GM21723 (cell line): ENCODE data around the gene MGAT4C.

ENCODE experiments used
- ATAC-seq: cut with Tn5 transposase; IDR thresholded peaks from one replicate; pipeline ENCODE4 v1.9.1; 2021; ENCODE audit warnings: mild to moderate bottlenecking, moderate library complexity; ENCODE audit not compliant: unreplicated experiment

MGAT4C gene

DNA sequence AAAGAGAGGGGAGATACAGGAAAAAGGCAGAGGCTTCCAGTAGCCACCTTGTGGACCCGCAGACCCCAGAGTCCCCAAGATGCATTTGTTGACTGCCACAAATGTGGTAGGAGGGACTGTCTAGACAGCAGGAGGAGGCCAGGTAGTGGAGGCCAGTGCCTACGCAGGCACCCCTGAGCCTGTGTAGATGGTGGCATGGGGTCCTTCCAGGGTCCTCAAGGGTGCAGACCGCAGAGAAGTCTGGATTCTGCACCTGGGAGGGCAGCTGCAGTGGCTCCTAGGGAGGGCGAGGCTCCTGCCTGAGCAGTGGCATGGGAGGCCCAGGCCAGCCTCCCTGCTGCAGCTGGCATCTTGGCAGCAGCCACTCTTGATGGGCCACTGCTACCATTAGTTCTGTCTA is 262.4 kb downstream of the MGAT4C start:
- no peak for ATAC-seq

DNA sequence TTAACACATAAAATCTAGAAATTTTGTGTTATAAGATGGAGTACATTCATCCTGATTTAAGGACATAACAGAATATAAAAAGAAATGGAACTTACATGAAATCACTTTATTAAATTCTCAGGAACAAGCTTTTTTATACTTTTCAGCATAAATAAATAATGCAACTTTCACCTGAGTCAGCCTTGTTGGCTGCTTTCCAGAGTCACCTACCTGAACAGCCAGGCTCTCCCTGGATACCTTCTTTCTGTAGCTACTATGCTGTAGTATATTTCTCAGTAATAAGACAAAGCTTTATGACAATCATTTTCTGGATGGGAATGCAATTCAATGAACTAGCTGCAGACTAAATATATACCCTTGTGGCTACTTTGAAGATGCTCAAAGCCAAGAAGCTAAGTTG is 270.2 kb downstream of the MGAT4C start:
- ATAC-seq, result no peak

DNA sequence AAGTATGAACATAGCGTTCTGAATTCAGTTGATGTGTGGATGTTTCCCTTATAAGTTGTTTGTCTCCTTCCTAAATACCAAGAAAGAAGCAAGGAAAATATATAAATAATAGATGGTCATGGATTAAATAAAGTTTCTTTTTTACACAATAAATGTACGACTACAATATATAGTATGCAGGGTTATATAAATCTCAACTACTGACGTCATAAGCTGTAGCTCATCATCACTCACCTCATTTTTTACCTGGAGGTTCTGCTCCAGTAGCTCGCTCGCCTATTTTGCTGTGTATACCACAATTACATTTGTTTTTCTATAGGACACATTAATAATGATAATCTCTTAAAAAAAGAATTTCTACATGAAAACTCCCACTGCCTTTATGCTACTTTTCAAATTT is 272.6 kb downstream of the MGAT4C start:
- ATAC-seq, result no peak

DNA sequence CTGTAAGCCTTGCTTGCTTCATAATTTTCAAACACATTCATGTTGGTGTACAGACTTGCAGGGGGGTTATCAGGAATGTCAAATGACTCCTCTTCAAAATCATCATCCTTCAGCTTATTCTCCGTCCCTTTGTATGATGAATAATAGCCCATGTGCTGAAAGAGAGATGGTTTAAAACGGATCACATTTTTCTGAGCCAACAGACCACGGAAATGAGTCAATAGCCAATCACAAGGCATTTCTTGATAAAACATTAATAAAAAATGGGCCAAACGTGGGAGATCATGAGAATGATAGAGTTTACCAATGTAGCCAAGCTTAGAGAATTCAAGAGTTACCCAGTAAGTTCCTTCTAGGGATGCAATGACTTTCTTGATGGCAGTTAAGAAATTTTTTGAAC is 276.6 kb downstream of the MGAT4C start:
- ATAC-seq, result no peak

DNA sequence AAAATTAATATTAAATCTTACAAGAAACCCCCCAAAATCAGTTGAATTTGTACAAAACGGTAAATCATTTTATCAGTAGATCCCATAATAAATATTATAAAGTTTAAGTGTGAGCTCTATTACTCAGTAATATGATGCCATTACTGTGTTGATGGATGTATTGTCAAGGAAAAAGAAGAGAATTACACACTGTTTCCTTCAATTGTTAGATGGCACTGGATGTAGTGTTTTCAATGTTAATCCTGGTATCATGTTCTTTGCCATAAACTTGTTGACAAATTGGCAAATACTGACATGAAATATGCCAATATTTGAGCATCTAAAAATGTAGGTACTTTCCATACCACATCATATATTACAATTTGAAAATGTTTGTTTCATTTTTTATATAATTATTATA is 280.5 kb downstream of the MGAT4C start:
- ATAC-seq, result no peak

DNA sequence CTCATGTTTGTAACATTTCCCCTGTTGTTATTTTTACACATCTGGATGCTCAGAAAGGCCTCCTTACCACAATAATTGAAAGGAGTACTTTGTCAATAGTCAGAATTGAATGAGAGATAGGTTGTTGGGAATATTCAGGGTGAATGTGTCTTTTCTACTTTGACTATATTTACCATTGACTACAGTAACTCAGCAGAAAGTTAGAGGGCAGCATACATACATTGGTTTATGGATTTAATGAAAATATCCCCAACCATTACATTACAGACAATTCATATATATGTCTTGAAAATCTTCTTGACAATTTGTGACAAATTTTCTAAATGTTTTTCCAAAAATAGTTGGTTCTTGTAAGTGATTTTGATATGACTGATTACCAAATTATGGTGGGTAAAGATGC is 284.4 kb downstream of the MGAT4C start:
- ATAC-seq, result no peak

DNA sequence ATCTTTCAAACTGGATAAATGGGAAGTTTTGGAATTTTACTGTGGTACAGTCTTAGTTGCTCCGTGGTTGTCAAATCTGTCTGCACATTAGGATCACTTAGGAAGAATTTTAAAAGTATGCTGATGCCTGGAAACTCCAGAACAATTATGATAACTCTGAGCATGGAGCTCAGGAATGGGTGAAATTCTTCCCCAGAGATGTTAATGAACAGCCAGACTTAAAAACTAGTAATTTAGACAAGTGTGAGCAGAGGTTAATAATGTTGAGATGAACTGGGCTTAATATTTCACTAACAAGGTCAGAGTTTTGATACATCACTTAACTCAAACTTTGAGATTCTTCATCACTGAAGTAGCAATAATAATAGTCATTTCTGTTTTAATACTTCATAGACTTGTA is 287.6 kb downstream of the MGAT4C start:
- no peak for ATAC-seq

DNA sequence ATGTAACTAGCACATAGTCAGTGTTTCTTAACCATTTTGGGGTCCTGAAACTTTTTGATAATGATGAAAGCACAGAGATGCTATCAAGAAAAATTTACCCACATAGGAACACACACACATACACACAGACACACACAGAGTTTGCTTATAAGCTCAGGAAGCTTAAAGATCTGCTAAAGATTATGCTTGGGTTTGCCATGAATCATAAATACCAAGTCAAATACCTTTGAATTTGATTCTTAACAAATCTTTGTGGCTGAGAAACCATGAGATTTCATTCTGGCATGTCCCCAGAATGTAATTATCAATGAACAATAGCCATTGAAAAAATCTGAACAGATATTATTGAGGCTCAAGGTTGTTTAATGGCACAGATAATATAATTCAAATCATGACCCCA is 292.9 kb downstream of the MGAT4C start:
- no peak for ATAC-seq

DNA sequence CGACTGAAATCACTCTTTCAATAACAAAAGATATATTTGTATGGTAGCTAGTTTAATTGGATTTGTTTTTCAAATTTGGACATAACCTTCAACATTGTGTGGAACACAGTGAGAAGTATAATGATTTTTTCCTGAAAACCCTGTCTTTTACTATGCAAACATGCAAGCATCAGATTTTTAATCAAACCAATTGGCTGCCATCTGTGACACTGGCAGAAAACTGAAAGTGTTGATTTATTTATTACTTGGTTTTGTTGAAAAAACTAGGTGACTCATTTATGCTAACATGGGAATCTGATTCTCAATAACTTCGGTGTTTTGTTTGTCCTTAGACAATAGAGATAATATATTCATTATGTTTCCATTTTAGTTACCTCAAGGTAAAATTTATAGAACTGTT is 300.1 kb downstream of the MGAT4C start:
- ATAC-seq, result no peak

DNA sequence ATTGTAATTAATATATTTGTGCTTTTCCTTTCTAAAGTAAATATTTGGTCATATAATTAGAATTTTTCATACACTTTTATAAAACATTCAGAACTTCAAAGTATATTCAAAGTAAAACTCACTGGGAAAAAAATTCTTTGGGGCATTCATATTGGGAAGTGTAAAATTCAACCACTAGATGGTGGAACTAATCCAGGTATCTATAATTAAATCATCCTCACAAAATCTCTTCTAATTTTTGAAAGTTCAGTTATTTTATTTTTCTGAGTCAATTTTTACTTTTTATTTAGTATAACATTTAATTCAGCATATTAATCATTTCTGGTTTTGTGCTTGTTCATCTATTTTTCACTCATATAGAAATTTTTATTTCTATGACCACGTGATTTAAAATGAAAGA is 301.1 kb downstream of the MGAT4C start:
- ATAC-seq, result no peak

DNA sequence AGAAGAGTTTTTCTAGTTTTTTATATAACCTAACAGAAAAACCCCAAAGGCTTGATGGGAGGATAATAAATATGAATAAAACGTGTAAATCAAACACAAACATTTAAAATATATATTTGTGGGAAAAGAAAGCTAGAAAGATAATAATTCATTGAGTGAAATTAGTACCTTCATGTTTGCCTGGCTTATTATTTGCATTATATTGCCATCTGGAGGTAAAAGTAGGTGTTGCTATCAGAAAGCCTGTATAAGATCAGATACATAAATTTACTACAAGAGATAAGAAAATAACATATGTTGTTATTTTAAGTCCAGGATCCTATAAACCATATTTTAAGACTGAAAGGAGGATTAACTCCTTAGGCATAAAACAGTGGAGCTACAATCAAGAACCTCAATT is 304.4 kb downstream of the MGAT4C start:
- no peak for ATAC-seq

DNA sequence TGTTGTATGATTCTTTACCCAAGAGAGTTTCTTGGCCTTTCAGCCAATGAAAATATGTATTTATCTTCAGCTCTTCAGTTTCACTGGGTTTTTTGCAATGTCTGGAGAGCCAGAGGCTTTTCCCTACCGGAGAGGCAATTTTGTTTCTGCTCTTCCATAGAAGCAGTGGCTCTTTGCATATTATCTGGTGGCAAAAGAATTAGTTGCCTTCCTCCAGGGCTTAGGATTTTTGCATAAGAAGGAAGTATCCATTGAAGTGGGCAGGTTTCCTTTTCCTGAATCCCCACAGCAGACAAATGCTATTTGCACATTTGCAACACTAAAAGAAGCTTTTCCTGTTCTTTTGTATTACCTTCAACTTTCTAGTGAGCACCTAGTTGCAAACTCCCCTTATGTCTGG is 306.9 kb downstream of the MGAT4C start:
- ATAC-seq, result no peak

DNA sequence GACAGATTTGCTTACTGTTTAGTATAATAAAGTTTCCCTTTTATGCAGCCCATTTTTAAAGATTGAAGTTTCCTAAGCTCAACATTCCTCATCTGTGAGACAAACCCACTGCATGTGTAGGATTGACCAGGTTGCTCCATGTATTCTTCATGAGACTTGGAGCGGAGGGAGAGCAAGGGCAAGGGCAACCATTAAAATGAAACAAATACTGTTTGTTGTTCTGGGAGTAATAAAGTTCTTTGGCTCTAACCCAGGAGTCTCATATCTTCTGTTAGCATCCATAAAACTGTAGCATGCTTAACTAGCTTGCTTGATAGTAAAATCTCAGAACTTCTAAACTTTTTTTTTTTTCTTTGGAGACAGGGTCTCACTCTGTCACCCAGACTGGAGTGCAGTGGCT is 307.9 kb downstream of the MGAT4C start:
- ATAC-seq, result no peak

DNA sequence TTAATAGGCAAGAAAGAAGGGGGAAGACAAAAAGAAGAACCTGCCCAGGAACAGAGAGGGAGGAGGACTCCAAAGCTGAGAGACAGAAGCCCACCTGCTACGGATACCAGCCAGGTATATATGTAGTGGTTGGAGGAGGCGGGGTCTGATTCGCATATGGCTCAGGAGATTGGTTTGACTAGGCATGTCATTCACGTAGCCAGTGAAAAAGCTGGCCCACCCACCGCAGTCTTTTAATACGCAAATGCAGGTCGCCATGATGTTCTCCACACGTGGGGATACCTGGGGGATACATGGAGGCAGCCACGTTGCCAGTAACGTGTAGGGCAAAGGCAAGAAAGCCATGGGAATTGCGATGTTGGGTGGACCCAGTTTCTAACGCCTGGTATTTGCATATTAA is 308.9 kb downstream of the MGAT4C start:
- ATAC-seq, result no peak

DNA sequence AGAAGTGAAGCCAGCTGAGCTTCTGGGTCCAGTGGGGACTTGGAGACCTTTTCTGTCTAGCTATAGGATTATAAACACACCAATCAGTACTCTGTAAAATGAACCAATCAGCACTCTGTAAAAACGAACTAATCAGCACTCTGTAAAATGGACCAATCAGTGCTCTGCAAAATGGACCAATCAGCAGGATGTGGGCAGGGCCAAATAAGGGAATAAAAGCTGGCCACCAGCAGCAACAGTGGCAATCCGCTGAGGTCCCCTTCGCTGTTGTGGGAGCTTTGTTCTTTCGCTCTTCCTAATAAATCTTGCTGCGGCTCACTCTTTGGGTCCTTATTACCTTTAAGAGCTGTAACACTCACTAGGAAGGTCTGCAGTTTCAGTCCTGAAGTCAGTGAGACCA is 309.8 kb downstream of the MGAT4C start:
- no peak for ATAC-seq

DNA sequence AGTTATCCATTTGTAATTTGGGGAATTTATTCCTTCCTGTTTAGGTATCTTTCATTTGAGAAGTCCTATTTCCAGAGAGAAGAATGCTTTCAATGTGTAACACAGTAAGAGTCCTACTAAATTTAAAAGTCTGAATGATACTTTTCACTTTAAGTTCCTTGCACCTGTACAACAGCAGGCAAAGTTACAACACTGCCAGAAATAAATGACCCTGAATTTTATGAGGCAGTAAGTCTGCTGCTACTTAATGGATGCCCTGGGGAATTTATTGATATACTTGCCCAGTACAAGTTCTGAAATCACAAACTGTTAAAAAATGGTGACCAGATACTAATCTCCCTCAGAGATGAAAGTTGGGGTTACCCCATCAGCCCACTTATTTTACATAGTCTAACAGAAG is 329.0 kb downstream of the MGAT4C start:
- no peak for ATAC-seq

DNA sequence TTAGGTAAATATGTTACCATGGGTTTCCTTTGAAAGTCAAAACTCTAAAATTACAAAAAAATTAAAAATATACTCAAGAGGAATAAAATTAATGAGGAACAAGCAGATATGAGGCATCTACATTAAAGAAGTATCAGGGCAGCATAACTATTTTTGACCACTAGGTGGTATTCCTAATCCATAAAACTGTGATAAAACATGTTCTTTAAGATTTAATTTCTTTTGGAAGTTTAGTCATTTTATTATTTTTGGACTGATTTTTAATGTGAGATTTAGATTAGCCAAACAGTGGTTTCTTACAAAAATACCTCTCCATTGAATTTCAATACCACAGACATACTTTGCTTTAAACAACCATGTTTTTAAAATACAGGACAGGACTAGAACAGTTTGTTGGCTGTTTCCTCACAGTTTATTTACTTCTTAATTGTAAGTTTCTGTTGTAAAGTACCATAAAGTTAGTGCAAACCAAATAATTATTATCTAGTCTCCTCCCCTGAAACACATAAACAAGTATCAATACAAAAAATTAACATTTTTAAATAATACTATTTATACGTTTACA is 332.3 kb downstream of the MGAT4C start:
- ATAC-seq, result no peak

DNA sequence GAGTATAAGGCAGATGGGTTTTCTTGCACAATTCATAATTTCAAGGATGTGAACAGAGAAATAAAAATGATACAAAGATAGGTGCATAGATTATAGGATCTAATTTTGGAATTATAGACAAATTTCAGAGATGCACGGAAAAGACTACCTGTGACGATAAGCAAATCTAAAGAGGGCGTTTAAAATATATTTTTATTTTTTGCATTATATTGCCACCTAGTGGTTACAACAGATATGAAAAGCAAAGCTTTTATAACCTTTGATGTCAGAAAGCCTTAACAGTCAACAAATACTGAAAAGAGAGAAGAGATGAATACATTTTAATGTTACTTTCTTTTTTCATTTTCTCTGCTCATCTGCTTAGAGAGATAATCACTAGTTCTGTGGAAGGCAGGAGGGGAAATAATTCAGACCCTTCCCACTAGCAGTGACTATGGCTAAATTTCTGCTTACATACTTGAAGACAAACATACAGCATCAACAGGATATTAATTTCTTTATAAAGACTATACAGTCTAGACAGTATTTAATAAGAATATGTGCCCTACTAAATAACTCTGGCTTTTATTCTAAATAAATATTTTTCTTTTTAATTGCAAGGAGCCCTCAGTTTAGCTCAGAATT is 335.8 kb downstream of the MGAT4C start:
- ATAC-seq, result peak; percentile 77
